Stimulated activated CD4-positive, alpha-beta T cell treated with anti-CD3 and anti-CD28 coated beads, TNF-alpha, amount 100 ng/mL, for 4 hours (primary cell): ENCODE results near the gene NT5E.
A peak's percentile ranks its signal among the peaks of the same experiment; 100 is the strongest.
"Not testable (repeated sequence)": the region's sequence is repeated elsewhere in the genome, so short reads cannot be mapped to it uniquely, and the experiment has no call there.

Experiments
- DNase-seq, 3 experiments: peaks; one replicate each; pipeline ENCODE4 v3.0.0-alpha.2; 2020; ENCODE audit warnings: low read depth in 3 of 3

NT5E gene

DNA sequence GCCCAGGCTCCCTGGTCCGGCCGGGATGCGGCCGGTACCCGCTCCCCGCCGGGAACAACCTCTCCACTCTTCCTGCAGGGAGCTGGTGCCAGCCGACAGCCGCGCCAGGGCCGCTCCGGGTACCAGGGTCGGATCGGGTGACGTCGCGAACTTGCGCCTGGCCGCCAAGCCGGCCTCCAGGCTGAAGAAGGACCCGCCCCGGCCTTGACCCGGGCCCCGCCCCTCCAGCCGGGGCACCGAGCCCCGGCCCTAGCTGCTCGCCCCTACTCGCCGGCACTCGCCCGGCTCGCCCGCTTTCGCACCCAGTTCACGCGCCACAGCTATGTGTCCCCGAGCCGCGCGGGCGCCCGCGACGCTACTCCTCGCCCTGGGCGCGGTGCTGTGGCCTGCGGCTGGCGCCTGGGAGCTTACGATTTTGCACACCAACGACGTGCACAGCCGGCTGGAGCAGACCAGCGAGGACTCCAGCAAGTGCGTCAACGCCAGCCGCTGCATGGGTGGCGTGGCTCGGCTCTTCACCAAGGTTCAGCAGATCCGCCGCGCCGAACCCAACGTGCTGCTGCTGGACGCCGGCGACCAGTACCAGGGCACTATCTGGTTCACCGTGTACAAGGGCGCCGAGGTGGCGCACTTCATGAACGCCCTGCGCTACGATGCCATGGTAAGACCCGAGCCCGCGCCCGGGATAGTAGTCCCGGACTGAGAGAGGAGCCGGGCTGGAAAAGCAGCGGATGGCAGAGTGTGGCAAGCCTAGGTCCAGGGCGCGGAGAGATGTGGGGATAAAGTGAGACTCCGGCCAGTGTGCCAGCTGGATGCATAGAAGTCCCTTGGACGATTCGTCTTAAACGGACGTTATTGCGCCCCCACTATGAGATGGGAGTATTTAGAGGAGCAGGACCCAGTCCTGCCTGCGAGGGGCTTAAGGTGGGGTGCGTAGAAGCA lies at the start of gene NT5E:
Gene NT5E (plus strand): TSS at position 266 of the 942 bp plus-strand sequence. CDS start 57 bp downstream, at position 323.
- peak in 1 of 3 experiments; percentile 8 for DNase-seq

DNA sequence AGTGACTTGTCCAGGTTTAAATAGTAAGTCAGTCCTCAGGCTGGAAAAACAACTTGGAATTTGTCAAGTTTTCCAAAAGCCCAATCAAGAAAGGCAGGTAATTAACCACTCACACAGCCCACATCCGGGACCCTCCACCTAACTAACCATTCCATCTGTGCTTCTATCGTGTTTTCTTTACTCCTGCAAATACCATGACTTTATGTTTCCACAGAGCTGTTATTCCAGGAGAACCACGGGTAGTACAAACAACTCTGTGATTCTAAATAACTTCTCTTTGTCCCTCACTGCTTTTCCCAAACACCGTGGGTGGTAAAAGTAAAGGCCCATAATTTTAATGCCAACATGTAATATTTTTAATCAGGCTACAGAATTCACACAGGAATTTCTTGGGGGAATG lies 49.6 kb upstream of the NT5E start:
- no peak for DNase-seq

DNA sequence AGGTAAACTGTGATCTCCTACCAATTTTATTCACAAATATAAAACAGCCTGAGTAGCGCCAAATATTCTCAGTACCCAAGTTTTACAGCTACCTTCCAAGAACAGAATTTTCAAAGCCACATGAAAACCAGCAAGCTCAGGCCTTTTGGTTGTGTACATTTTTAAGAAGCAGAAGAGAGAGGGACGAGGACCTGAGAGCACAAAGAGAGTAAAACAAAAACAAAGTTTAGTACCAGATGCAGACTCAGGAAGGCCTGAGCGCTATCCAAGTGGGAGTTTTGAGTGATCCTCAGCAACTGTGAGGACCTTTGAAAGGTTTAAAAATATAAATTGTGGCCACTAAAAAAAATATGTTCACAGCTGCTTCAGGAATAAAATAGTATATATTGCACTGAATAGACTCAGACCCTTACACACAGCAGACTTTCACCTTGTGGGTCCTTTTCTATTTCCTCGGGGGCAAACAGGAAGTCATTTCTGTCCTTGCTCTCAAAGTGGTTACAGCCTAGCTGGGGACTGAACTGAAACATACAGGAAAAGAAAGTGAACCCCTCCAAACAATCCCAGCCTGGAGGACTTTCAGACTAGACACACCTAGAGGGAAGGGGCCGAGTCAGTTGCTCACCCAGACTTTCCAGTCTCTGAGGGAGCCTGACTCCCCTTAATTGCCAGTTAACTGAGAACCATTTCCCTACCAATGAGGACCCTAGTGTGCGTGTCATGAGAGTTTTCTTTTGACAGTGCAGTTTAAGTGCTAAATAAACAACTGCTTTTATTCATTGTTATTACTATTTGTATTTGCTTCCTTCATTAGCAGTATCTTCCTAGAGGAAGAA lies 48.5 kb upstream of the NT5E start:
- no peak for DNase-seq

GRCh38 chr6:85402071-85402470 lies 47.8 kb upstream of the NT5E start:
- no peak for DNase-seq

GRCh38 chr6:85402922-85403321 lies 47.0 kb upstream of the NT5E start:
- no peak for DNase-seq

GRCh38 chr6:85403331-85404015 lies 46.4 kb upstream of the NT5E start:
- DNase-seq = no peak

DNA sequence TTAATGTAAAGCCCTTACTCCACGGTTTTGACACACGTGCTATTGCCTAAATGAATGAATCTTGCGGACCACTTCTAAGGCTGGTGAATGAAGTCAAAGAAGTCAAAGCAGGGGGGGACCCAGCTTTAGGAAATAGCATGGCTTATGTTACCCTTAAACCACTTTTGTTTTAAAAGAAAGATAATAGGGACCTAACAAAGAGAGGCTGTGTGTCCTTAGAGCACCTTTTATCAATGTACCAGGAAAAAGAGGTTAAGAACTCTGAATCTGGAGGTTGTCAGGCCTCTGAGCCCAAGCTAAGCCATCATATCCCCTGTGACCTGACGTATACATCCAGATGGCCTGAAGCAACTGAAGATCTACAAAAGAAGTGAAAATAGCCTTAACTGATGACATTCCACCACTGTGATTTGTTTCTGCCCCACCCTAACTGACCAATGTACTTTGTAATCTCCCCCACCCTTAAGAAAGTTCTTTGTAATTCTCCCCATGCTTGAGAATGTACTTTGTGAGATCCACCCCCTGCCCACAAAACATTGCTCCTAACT lies 45.8 kb upstream of the NT5E start:
- not testable (repeated sequence) for DNase-seq

DNA sequence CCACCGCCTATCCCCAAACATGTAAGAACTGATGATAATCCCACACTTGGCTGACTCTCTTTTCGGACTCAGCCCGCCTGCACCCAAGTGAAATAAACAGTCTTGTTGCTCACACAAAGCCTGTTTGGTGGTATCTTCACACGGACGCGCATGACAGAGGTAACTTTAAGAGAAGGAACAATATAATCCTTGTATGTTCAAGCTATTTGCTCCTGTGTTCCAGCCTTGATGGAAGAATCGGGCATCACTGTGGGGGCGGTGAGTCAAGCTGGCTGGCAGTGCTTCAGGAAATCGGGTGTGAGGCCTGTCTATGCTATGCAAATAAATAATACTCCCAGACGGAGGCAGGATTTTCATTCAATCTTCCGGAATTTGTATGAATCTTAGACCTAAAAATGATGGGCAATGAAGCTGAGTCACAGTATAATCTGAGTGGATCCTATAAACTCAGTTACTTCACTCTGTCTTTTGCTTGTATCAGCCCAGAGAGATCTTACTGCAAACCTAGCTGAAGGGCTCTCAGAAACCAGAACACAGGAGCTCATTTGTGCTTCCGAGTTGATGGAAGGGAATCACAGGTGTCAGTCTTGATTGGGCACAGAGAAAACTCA lies 45.2 kb upstream of the NT5E start:
- no peak for DNase-seq

DNA sequence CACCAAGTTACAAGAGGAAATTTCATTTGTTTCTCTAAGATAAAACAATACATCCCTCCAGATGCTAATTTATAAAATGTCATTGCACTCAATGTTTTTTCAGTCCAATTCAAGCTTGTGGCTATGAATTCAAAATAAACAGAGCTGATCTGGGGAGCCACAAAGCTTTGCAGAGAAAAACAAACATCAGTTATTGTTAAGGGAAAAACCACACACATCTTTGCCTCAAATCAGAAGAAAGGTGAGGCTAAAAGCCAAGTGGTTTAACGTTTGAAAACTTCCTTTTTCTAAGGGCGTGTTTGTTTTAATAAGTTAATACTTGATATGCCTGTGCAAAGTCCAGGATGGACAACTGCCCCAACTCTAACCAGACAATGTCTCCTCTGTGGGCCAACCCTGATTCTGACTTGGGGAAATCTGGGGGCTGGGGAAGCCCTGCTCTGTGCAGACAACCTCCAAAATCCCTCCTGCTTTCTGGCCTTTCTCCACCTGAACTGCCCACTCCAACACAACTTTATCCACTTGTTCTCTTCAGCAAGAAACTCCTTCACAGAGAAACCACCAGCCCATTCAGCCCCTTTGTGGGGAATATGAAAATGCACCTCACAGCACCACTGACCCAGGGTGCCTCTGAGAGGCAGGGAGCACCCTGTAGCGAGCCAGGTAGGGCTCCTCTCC lies 44.6 kb upstream of the NT5E start:
- DNase-seq = no peak

DNA sequence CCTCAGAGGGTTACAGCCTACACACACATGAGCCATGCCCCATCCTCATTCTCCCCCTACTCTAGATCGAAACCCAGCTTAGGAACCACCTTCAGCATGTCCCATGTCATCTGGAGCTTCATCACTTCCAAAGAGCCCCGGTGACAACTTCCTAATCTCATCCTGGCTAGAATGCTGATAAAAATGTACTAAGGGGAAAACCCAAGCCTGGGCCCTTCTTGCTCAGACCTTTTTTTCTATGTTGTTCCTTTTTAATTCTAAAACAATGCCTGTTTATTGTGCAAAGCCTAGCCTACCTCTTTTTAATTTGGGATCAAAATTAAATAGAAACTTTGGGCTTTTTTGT lies 44.1 kb upstream of the NT5E start:
- DNase-seq = no peak

- DNase-seq = no peak
Observed at GRCh38 chr6:85406641-85407075, 43.2 kb upstream of the NT5E start.

DNA sequence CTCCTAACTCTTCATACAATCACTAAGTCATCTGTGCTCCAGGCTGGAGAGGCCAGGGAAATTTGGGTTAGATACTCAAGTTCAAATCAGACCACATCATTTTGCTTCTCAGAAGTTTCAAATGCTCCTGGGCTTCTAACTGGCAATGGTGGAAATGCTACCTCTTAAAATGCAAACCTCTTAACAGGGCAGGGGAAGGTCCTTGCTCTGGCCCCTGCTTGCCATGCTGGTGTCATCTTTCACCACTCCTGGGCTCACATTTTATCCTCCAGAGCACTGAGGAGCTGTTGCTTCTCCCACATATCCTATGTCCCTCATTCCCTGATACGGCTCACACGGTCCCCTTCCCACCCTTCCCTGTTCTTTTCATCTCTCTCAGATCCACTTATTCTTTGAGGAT lies 41.8 kb upstream of the NT5E start:
- no peak for DNase-seq

GRCh38 chr6:85412911-85413430 lies 36.9 kb upstream of the NT5E start:
- DNase-seq = no peak

- DNase-seq = no peak
Observed at GRCh38 chr6:85416049-85416448, 33.8 kb upstream of the NT5E start.

DNA sequence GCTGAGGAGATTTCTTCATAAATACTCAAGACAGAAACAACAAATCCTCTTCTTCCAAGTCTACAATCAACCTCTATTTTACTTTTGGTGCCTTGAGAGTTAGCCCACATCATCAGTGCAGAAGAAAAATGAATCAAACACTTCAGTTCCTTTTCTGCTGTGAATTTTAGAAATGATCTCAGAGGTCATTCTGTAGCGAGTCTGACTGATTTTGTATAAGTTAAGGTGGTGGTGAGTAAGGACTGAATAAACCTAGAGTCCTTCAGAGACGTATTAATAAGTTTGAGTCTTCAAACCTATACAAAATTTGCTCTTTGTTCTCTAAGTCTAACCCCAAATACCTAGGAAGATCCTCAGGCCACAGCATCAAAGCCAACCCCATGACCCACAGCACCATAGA lies 33.1 kb upstream of the NT5E start:
- no peak for DNase-seq

DNA sequence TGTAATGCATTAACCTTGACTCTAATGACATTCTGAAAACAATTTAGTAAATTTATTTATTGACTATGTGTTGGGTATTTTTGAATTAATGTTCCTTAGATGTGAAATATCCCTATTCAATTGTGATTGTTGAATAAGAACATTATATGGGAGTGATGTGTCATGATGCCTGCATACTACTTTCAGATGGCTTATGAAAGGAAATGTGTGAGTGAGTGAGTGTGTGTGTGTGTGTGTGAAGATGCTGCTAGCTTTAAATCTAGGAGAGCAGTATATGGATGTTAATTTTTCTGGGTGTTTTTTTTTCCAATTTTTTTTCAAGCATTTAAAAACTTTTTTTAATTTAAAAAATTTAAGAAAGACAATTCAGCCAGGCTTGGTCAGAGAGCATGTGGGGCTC lies 32.5 kb upstream of the NT5E start:
- no peak for DNase-seq

DNA sequence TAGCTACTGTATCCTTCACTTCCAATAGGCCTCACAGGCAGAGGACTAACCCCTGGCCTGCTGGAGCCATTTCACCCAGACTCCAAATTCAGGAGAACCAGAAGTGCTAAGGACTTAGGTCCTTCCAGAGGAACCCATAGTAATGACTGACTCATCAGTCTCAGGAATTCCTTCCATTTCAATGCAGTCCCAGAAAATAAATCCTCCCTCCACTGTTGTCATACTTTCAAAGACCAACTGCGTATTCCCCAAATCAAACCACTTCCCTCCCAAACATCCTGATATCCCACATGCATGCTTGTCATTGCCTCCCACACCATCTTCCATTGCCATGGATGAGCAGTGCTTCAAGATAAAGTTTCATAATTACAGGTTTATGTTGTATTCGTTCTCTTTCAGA lies 31.8 kb upstream of the NT5E start:
- no peak for DNase-seq

DNA sequence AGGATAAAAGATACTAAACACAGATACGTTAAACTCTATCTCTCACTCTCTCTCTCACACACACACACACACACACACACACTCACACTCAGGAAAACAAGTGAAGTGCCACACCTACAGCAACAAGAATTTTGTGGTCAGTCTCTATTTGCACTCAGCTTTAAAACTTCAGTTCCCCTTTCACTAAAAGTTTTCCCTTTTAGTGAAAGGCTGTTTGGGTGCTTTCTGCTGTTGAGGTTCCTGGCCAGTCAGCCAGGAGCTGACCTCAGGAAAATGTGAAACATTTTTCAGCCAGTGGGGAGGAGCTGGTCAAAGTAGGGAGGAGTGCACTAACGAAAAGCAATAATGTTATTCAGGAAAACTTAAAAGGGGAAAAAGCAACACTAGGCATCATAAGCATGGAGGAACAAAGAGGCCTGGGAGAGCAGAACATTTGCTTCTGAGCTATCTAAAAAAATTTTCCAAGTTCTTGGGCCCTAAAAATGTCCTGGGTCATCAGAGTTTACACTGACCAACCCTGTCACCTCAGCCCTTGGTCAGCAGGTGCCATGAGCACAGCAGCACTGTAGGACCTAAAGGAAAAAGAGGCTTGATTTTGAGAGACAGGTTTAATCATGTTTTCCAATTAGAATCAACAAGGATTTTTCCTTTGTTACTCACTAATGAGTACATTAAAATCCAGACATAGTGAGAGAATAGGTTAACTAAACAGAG lies 30.7 kb upstream of the NT5E start:
- no peak for DNase-seq

DNA sequence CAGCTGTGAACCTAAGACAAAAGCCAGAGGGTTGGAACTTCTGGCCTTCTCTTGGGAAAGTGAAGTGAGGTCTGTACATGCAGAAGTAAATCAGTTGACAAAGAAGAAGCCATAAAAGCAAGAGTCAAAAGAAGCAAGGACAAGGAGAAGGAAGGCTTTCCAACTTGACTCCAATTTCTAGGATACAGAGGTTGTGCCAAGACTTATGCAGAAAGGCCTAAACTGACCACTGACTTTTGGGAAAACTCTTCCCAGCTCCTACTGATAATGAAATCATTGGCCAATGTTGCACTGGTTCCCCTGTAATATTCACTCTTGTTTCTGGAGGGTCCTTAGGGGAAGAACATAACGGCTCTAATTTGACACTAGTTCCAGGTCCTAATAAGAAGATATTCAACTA lies 29.3 kb upstream of the NT5E start:
- no peak for DNase-seq

DNA sequence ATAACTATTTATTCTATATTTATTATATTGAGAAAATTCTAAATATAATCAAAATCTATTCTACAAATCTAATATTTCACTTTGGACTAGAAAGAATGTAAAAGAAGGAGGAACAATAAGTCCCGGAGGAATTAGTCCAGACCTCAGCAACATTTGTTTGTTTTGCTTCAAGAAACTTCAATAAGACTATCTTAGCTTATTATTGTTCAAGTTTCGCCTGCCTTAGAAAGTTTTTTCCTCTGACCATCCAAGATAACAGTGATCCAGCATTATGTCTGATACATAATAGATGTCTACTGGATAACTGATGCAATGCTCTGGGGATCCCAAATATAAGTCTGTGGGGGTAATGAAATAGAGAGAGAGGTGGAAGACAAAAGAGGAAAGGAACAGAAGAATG lies 28.7 kb upstream of the NT5E start:
- DNase-seq = no peak
